IPS-18c (cell line): ENCODE results near the gene SLC2A10.
"Not testable (repeated sequence)": the region's sequence is repeated elsewhere in the genome, so short reads cannot be mapped to it uniquely, and the experiment has no call there.

Experiments used
- H3K4me3 ChIP-seq: 2 replicates; pipeline ENCODE4 v1.7.0; 2013; ENCODE audit warnings: low read depth, mild to moderate bottlenecking, low read length, moderate library complexity; ENCODE audit not compliant: insufficient read depth
- H3K9me3 ChIP-seq: one replicate; pipeline ENCODE4 v1.6.1; 2013; ENCODE audit warnings: mild to moderate bottlenecking, low read length, moderate library complexity; ENCODE audit not compliant: control insufficient read depth, insufficient read depth

Gene SLC2A10

GRCh38 chr20:46709459-46710152, at the start of gene SLC2A10:
Gene SLC2A10, plus strand, starts transcription at chr20:46709649. Its CDS starts 88 bp downstream, at chr20:46709737.
- no peaks in the 10 kb centered on the region for H3K9me3 ChIP-seq
- peak within 1 kb of the TSS; percentile 62 for H3K4me3 ChIP-seq

GRCh38 chr20:46660487-46660886, 49.0 kb upstream of the SLC2A10 start:
- Histone ChIP-seq H3K4me3 (no peak overlapping the region), H3K9me3 (no peaks in the 10 kb centered on the region)

- H3K9me3 ChIP-seq: no peaks in the 10 kb centered on the region
- H3K4me3 ChIP-seq: no peak overlapping the region
These were observed 47.8 kb upstream of the SLC2A10 start for GRCh38 chr20:46661659-46662058.

GRCh38 chr20:46663531-46663930, 45.9 kb upstream of the SLC2A10 start:
- H3K4me3 ChIP-seq: no peak overlapping the region
- no peaks in the 10 kb centered on the region for H3K9me3 ChIP-seq

GRCh38 chr20:46665602-46666001, 43.8 kb upstream of the SLC2A10 start:
- Histone ChIP-seq H3K4me3 (no peak overlapping the region), H3K9me3 (no peaks in the 10 kb centered on the region)

GRCh38 chr20:46666306-46666705, 43.1 kb upstream of the SLC2A10 start:
- no peak overlapping the region for H3K4me3 ChIP-seq
- no peaks in the 10 kb centered on the region for H3K9me3 ChIP-seq

GRCh38 chr20:46666818-46667515, 42.5 kb upstream of the SLC2A10 start:
- H3K9me3 ChIP-seq: no peaks in the 10 kb centered on the region
- H3K4me3 ChIP-seq: no peak overlapping the region

GRCh38 chr20:46670228-46670584, 39.2 kb upstream of the SLC2A10 start:
- Histone ChIP-seq H3K4me3 (no peak overlapping the region), H3K9me3 (no peaks in the 10 kb centered on the region)

- H3K4me3 ChIP-seq: no peak overlapping the region
- H3K9me3 ChIP-seq: no peaks in the 10 kb centered on the region
These were observed 38.6 kb upstream of the SLC2A10 start for GRCh38 chr20:46670585-46671584.

GRCh38 chr20:46671866-46672542, 37.4 kb upstream of the SLC2A10 start:
- no peak overlapping the region for H3K4me3 ChIP-seq
- H3K9me3 ChIP-seq: no peaks in the 10 kb centered on the region

GRCh38 chr20:46672543-46673148, 36.8 kb upstream of the SLC2A10 start:
- no peaks in the 10 kb centered on the region for H3K9me3 ChIP-seq
- H3K4me3 ChIP-seq: no peak overlapping the region

- Histone ChIP-seq H3K9me3 (no peaks in the 10 kb centered on the region), H3K4me3 (no peak overlapping the region)
These were observed 35.8 kb upstream of the SLC2A10 start for GRCh38 chr20:46673394-46674252.

GRCh38 chr20:46674253-46675083, 35.0 kb upstream of the SLC2A10 start:
- no peak overlapping the region for H3K4me3 ChIP-seq

GRCh38 chr20:46676649-46677316, 32.7 kb upstream of the SLC2A10 start:
- not testable (repeated sequence) for H3K9me3 ChIP-seq, H3K4me3 ChIP-seq

More at GRCh38 chr20:46674253-46675083, 35.0 kb upstream of the SLC2A10 start:
- no peaks in the 10 kb centered on the region for H3K9me3 ChIP-seq

GRCh38 chr20:46677608-46678007, 31.8 kb upstream of the SLC2A10 start:
- Histone ChIP-seq H3K9me3 (no peaks in the 10 kb centered on the region), H3K4me3 (no peak overlapping the region)
